HG03354 (cell line): ENCODE measurements around the gene ADIPOR2.
A peak's percentile ranks its signal among the peaks of the same experiment; 100 is the strongest.

Source experiments
- ATAC-seq: cut with Tn5 transposase; IDR thresholded peaks from one replicate; pipeline ENCODE4 v1.9.1; 2021; ENCODE audit warnings: mild to moderate bottlenecking; ENCODE audit not compliant: unreplicated experiment, poor library complexity, severe bottlenecking

The ADIPOR2 gene

DNA sequence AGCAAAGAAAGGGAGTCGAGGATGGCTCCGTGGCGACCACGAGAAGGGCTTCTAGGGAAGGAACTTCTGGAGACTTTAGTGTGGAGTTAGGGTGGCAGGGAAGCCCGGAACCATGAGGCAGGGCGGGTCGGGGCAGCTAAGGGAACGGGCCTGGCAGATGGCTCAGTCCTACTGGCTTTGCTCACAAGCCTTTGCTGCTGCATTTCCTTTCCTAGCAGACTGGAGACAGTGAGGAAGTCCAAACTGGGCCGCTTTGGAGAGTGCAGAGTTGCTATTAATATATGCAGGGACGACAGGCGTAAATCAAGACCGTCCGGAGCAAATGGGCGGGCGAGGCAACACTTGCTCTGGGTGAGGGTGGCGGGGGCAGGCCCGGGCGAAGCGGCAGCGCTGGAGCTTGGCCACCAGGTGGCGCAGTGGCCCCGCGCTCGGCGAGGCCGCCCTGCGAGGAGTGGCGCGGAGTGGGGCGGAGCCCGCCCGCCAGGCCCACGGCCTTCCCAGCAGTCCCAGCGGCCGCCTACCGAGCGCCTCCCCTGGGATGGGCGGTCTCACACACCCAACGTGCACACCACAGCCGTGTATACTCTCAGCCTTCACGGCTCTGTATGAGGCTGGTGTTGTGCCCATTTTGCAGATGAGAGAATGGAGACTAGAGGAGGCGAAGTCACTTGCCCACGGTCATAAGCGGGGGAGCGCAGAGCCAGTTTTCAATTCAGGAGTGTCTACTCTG lies 105.1 kb downstream of the ADIPOR2 start:
- ATAC-seq = peak; percentile 91

- peak; percentile 33 for ATAC-seq
These were observed 105.7 kb downstream of the ADIPOR2 start for GRCh38 chr12:1796515-1797010.

DNA sequence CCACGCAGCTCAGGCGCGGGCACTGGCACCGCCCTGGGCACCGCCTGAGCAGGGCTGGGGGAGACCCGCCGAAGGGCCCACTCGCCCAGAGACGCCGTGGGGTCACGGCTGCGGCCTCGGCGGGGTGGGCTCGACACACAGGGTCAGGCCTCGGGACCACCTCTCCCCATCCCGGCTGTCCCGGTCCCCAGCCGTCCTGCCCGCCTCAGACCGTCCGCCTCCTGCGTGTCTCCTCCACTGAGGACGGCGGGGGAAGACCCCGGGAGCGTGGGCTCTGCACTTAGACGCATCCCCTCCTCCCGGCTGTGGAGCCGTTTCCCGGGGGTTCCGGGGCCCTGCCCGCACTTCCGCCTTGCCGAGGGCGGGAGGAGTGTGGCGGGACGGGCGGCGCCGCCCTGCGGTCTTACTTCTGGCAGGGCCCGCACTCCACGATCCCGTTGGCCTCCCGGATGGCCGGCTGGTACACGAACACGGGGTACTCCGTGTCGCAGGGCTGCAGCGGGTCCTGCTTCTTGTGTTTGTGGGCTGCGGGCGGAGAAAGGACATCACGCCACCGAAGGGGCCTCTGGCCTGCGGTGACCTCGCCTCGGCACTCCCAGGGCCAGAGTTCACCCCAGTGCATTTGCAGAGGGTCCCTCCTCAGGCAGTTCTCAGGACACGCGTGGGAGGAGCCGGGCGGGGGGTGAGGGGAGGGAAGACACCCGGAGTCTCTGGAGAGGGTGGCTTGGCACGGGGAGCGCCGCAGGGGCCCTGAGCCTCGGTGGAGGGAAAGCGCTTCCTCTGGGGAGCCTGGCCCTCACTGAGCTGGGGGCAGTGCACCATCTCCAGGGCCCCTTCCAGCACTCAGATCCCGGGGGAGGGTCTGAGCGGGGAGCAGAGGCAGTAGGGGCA lies 106.4 kb downstream of the ADIPOR2 start:
- ATAC-seq = peak; percentile 15

- no peak for ATAC-seq
These were observed 107.2 kb downstream of the ADIPOR2 start for GRCh38 chr12:1797991-1798640.

- ATAC-seq = no peak
These were observed 107.8 kb downstream of the ADIPOR2 start for GRCh38 chr12:1798641-1799020.

DNA sequence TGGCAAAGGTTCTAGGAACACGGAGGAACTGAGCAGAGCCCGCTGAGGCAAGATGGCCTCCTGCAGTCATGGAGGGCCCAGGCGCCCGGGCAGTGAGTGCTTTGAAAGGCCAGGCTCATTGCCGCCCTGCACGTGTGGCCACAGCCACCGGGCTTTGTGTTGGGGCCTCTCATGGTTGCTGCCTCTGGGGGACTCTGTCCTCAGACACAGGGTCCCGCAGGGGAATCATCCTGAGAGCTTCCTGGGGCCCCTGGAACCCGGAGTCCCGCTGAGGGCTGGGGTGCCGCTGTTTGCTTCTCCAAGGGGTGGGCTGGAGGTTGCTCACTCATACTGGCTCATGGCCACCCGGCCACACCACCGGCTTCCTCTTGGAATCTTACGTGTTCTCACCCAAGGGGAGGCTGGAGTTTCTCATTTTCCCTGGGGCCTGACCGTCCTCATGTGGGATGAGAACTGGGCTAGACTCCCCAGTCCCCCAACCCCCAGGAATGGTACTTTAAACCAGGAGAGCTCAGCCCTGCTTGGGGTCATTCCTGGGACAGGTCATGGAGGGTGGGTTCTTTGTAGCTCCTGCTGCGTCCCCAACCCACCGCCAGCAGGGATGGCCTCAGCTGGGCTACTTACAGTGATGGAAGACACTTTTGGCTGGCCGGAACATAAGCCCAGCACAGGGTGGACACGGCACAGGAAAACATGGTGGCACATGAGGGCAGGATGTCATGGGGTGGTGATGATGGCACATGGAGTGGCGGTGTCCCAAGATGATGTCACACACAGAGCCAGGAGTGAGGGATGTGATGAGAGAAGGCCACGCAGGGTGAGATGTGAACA lies 108.4 kb downstream of the ADIPOR2 start:
- ATAC-seq = no peak

GRCh38 chr12:1799882-1800400 lies 109.1 kb downstream of the ADIPOR2 start:
- no peak for ATAC-seq

- ATAC-seq = peak; percentile 40
These were observed 109.8 kb downstream of the ADIPOR2 start for GRCh38 chr12:1800401-1801302.

DNA sequence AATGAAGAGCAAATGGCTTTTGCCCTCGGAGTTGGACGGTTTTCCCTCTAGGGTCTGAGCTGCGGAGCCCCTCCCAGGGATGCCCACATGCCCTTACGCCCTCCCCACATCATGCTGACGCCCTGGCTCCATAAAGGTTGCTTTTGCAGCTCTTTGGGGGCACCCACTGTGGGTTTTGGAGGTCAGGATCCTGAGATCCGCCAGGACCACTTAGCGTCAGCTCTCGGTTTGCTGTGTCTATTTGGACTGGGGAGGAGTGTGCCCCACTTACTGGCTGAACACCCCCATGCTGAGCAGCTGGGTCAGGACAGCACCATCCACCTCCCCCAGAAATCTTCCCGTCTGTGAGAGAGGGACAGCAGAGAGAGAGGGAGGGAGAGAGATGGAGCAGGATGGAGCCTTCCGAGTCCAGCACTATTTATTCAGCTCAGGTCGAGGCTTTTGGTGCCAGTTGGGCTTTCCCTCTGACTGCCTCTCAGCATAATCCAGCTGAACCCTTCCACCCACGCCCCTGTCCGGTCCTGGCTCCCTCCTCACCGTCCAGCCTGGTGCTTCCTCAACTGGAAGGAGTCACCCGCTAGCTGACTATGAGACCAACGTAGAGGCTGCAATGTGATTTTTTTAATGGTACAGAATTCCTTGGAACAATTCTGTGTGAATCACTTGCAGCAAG lies 110.6 kb downstream of the ADIPOR2 start:
- no peak for ATAC-seq

- no peak for ATAC-seq
These were observed 112.9 kb downstream of the ADIPOR2 start for GRCh38 chr12:1803736-1804135.

- peak; percentile 84 for ATAC-seq
These were observed 113.9 kb downstream of the ADIPOR2 start for GRCh38 chr12:1804545-1805332.

GRCh38 chr12:1805441-1806081 lies 114.7 kb downstream of the ADIPOR2 start:
- ATAC-seq = no peak

- ATAC-seq = no peak
These were observed 115.6 kb downstream of the ADIPOR2 start for GRCh38 chr12:1806301-1807086.

GRCh38 chr12:1807087-1807860 lies 116.4 kb downstream of the ADIPOR2 start:
- no peak for ATAC-seq
